Head of caudate nucleus (tissue), 42 donors: ENCODE measurements around the gene SLC39A10.

Experiments used
- DNase-seq, 42 donors: peaks; one replicate each; pipeline versions ENCODE4 v3.0.0 to v3.0.0-alpha.2; 2020 to 2021; ENCODE audit warnings: mixed read lengths in 7 of 42
- intact Hi-C: fragments of 100-400 bp; cut with DNase I; formaldehyde crosslinking; loops from one replicate; pipeline ENCODE4 v1.15.0; 2022

The SLC39A10 gene

GRCh38 chr2:195766691-195767090 is 109.7 kb downstream of the SLC39A10 start:
- no peak for DNase-seq
- intact Hi-C loops = no loop called here

- intact Hi-C loops = no loop called here
- no peak for DNase-seq
Measured at GRCh38 chr2:195768431-195768830, 111.4 kb downstream of the SLC39A10 start.

GRCh38 chr2:195769975-195770374 is 112.9 kb downstream of the SLC39A10 start:
- intact Hi-C loops = no loop called here
- DNase-seq = no peak

GRCh38 chr2:195779491-195779890 is 122.5 kb downstream of the SLC39A10 start:
- intact Hi-C loops = no loop called here
- no peak for DNase-seq

GRCh38 chr2:195782156-195782555 is 125.1 kb downstream of the SLC39A10 start:
- intact Hi-C loops = no loop called here
- DNase-seq = no peak
